OCI-LY3 (cell line): ENCODE measurements around the gene NEO1.

Source experiments
- H2AFZ ChIP-seq: fragments of 200-600, 300-600 bp; shearing (Covaris generic); 2 replicates; pipeline ENCODE4 v1.6.0; 2014; ENCODE audit warnings: antibody characterized with exemption, low read depth, low read length
- H3K27ac ChIP-seq: fragments of 200-600, 300-600 bp; sonication (generic); 2 replicates; pipeline ENCODE4 v1.5.1; 2014; ENCODE audit warnings: mild to moderate bottlenecking, low read length, moderate library complexity, mixed read lengths
- H3K27me3 ChIP-seq: fragments of 200-600, 300-600 bp; sonication (generic); 2 replicates; pipeline ENCODE4 v1.6.1; 2014; ENCODE audit warnings: low read depth, low read length, mixed read lengths
- H3K36me3 ChIP-seq: fragments of 200-600, 300-600 bp; sonication (generic); replicated peaks from 2 replicates; pipeline ENCODE3; 2014; ENCODE audit warnings: low read depth, low read length, mixed read lengths
- H3K4me1 ChIP-seq: fragments of 300-600, 200-600 bp; sonication (generic); 2 replicates; pipeline ENCODE4 v1.6.1; 2014; ENCODE audit warnings: low read length, mixed read lengths
- H3K4me2 ChIP-seq: fragments of 200-600, 300-600 bp; sonication (generic); 2 replicates; pipeline ENCODE4 v1.6.1; 2014; ENCODE audit warnings: low read length, mixed read lengths
- H3K4me3 ChIP-seq: fragments of 300-600, 200-600 bp; sonication (generic); 2 replicates; pipeline ENCODE4 v1.5.1; 2014; ENCODE audit warnings: antibody characterized with exemption, mild to moderate bottlenecking, low read length, moderate library complexity
- H3K79me2 ChIP-seq: fragments of 300-600, 200-600 bp; shearing (Covaris generic); 2 replicates; pipeline ENCODE4 v1.6.1; 2014; ENCODE audit warnings: mild to moderate bottlenecking, low read length, mixed read lengths
- H3K9ac ChIP-seq: fragments of 300-600, 200-600 bp; shearing (Covaris generic); 2 replicates; pipeline ENCODE4 v1.6.0; 2014; ENCODE audit warnings: mild to moderate bottlenecking, low read length, moderate library complexity
- H3K9me3 ChIP-seq: fragments of 200-600, 300-600 bp; shearing (Covaris generic); 2 replicates; pipeline ENCODE4 v1.6.1; 2014; ENCODE audit warnings: low read length, mixed read lengths; ENCODE audit not compliant: insufficient read depth
- H4K20me1 ChIP-seq: fragments of 200-600, 300-600 bp; sonication (generic); 2 replicates; pipeline ENCODE4 v1.6.1; 2016; ENCODE audit warnings: low read length, mixed read lengths; ENCODE audit not compliant: insufficient read depth
- CTCF ChIP-seq: fragments of 200-600, 300-600 bp; sonication (generic); IDR thresholded peaks from 2 replicates; pipeline ENCODE4 v1.5.1; 2014; ENCODE audit warnings: antibody characterized with exemption, low read length, low read depth
- EZH2phosphoT487 ChIP-seq: fragments of 200-600 bp; shearing (Covaris generic); IDR thresholded peaks from 2 replicates; pipeline ENCODE4 v1.6.1; 2018; ENCODE audit warnings: antibody characterized with exemption, mixed run types, low read depth

Gene NEO1

DNA sequence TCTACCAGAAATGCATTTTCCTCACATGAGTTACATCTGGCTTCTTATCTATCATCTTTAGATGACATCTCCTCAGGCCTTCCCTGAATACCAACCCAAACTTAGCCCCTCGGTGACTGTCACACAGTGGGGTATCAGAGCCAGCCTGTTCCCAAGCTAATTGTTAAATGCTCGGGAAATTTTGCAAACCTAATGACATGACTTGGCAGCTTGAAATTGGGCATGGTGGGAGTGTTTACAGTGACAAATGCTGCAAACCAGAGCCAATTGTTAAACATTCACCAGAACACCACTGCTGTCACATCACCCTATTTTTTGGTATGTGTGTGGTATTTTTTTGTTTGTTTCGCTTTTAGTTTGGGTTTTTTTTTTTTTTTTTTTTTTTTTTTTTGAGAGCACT is 185.6 kb downstream of the NEO1 start:
- Histone ChIP-seq H3K79me2 (no peaks in the 10 kb centered on the region), H3K36me3 (no peaks in the 10 kb centered on the region), H2AFZ (no peak overlapping the region), H3K4me2 (no peak overlapping the region), H3K9ac (no peak overlapping the region), H3K9me3 (no peaks in the 10 kb centered on the region), H3K4me1 (peaks cover 10% of the 10 kb centered on the region), H3K27ac (no peak overlapping the region), H3K27me3 (no peaks in the 10 kb centered on the region), H4K20me1 (no peaks in the 10 kb centered on the region), H3K4me3 (no peak overlapping the region)
- TF ChIP-seq CTCF = no peak
- TF ChIP-seq EZH2phosphoT487 = no peak

DNA sequence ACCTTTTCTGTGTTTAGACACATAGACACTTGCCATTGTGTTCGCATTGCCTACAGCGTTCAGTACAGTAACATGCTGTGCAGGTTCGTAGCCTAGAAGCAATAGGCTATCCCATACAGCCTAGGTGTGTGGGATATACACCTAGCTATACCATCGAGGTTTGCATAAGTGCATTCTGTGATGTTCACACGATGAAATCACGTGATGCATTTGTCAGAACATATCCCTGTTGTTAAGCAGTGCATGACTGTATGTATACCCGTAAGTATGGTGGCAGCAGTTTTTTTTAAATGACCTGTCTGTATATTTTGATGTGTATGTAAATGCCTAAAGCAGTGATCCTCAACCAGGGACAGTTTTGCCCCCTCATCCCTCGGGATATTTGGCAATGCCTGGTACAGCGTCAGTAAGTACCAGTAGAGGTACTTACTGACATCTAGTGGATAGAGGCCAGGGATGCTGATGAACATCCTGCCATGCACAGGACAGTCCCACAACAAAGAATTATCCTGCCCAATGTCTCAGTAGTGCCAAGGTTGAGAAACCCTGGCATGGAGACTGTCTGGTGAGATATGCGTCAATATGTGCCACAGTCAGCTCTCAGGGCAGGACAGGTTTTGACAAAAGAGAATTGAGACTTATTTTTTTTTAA is 187.4 kb downstream of the NEO1 start:
- Histone ChIP-seq H3K27ac (no peak overlapping the region), H3K4me3 (no peak overlapping the region), H4K20me1 (no peaks in the 10 kb centered on the region), H3K9me3 (no peaks in the 10 kb centered on the region), H3K27me3 (no peaks in the 10 kb centered on the region), H3K9ac (no peak overlapping the region), H3K36me3 (no peaks in the 10 kb centered on the region), H2AFZ (no peak overlapping the region), H3K4me2 (peak overlapping the region; percentile 45), H3K4me1 (peaks cover 10% of the 10 kb centered on the region), H3K79me2 (no peaks in the 10 kb centered on the region)
- TF ChIP-seq EZH2phosphoT487 (no peak), CTCF (peak; percentile 75)

GRCh38 chr15:73240866-73241499 is 188.7 kb downstream of the NEO1 start:
- TF ChIP-seq CTCF (peak; percentile 93), EZH2phosphoT487 (no peak)
- no peaks in the 10 kb centered on the region for H3K9me3 ChIP-seq
- H2AFZ ChIP-seq = no peak overlapping the region
- H3K9ac ChIP-seq = no peak overlapping the region
- H3K4me2 ChIP-seq = no peak overlapping the region
- no peaks in the 10 kb centered on the region for H3K27me3 ChIP-seq
- H3K27ac ChIP-seq = no peak overlapping the region
- no peaks in the 10 kb centered on the region for H4K20me1 ChIP-seq
- H3K79me2 ChIP-seq = no peaks in the 10 kb centered on the region
- no peaks in the 10 kb centered on the region for H3K36me3 ChIP-seq
- peaks cover 10% of the 10 kb centered on the region for H3K4me1 ChIP-seq
- no peak overlapping the region for H3K4me3 ChIP-seq

- H3K27me3 ChIP-seq = no peaks in the 10 kb centered on the region
- H3K36me3 ChIP-seq = no peaks in the 10 kb centered on the region
- no peak overlapping the region for H3K4me3 ChIP-seq
- H3K9me3 ChIP-seq = no peaks in the 10 kb centered on the region
- no peak overlapping the region for H2AFZ ChIP-seq
- peak overlapping the region; percentile 31 for H3K4me2 ChIP-seq
- no peaks in the 10 kb centered on the region for H4K20me1 ChIP-seq
- no peak overlapping the region for H3K27ac ChIP-seq
- H3K79me2 ChIP-seq = no peaks in the 10 kb centered on the region
- peaks cover 10% of the 10 kb centered on the region for H3K4me1 ChIP-seq
- no peak overlapping the region for H3K9ac ChIP-seq
- TF ChIP-seq CTCF (peak; percentile 78), EZH2phosphoT487 (no peak)
Measured at GRCh38 chr15:73244333-73244732, 192.1 kb downstream of the NEO1 start.
